WTC11 (cell line): ENCODE data around the gene NMUR1. TPM values are rescaled to one million over a fixed set of nuclear protein-coding genes. Genes with fewer than 3 reads are reported as not detected.

Experiments used
- ATAC-seq: fragments of 200-7000 bp; cut with Tn5 transposase; 2 replicates; pipeline ENCODE4 v1.10.0; 2021; ENCODE audit warnings: mild to moderate bottlenecking, moderate library complexity
- CTCF ChIA-PET: fragments of 300-600 bp; sonication (Branson Sonifier 250); formaldehyde crosslinking; loops from one replicate; lab custom pipeline; 2021; ENCODE audit warnings: antibody characterized with exemption; lab: Charles Lee
- POLR2A ChIA-PET: fragments of 350-600 bp; sonication (Branson Sonifier 250); formaldehyde crosslinking; loops from one replicate; lab custom pipeline; 2021; ENCODE audit warnings: antibody characterized with exemption; lab: Charles Lee
- DNase-seq: peaks from one replicate; pipeline ENCODE4 v3.0.0; 2021; ENCODE audit warnings: low spot score
- H3K27ac Mint-ChIP-seq: 2 replicates; pipeline ENCODE4 v1.8.0; 2021; ENCODE audit warnings: mixed read lengths
- H3K27me3 Mint-ChIP-seq: 2 replicates; pipeline ENCODE4 v1.8.0; 2021; ENCODE audit warnings: low read depth, mild to moderate bottlenecking, moderate library complexity, mixed read lengths
- H3K36me3 Mint-ChIP-seq: 2 replicates; pipeline ENCODE4 v1.8.0; 2021; ENCODE audit warnings: mixed read lengths
- H3K4me1 Mint-ChIP-seq: 2 replicates; pipeline ENCODE4 v1.8.0; 2022; ENCODE audit warnings: mixed read lengths
- H3K4me3 Mint-ChIP-seq: 2 replicates; pipeline ENCODE4 v1.8.0; 2021; ENCODE audit warnings: mild to moderate bottlenecking, moderate library complexity, mixed read lengths
- H3K9me3 Mint-ChIP-seq: 2 replicates; pipeline ENCODE4 v1.8.0; 2021; ENCODE audit warnings: mixed read lengths
- FOXP1 ChIP-seq: sonication (generic); formaldehyde crosslinking; IDR thresholded peaks from 2 replicates; pipeline ENCODE4 v1.8.0; 2022; ENCODE audit warnings: missing genetic modification reagents, mild to moderate bottlenecking, moderate library complexity, borderline replicate concordance
- ZBTB21 ChIP-seq: sonication (generic); formaldehyde crosslinking; IDR thresholded peaks from 2 replicates; pipeline ENCODE4 v1.8.1; 2023; ENCODE audit warnings: mild to moderate bottlenecking, missing genetic modification reagents, borderline replicate concordance
- ZNF138 ChIP-seq: sonication (generic); formaldehyde crosslinking; conservative IDR thresholded peaks from 2 replicates; pipeline ENCODE4 v1.8.1; 2022; ENCODE audit warnings: mild to moderate bottlenecking, moderate library complexity, missing genetic modification reagents
- ZNF232 ChIP-seq: sonication (generic); formaldehyde crosslinking; IDR thresholded peaks from 2 replicates; pipeline ENCODE4 v1.8.0; 2022; ENCODE audit warnings: mild to moderate bottlenecking, missing genetic modification reagents
- ZNF671 ChIP-seq: fragments of 250-450 bp; sonication (Bioruptor Pico); IDR thresholded peaks from 2 replicates; pipeline ENCODE4 v1.8.0; 2021; ENCODE audit warnings: mild to moderate bottlenecking
- total RNA-seq: library from RNA; stranded (reverse); gene quantifications from 3 replicates; pipeline ENCODE4 v1.2.3, GENCODE V29; 2021
- TF ChIP-seq, protein P1 (sequence below): sonication (generic); formaldehyde crosslinking; IDR thresholded peaks from 2 replicates; pipeline ENCODE4 v1.8.0; 2022; ENCODE audit warnings: mild to moderate bottlenecking, missing genetic modification reagents
- TF ChIP-seq, protein P2 (sequence below): fragments of 250-450 bp; sonication (Bioruptor Pico); conservative IDR thresholded peaks from 2 replicates; pipeline ENCODE4 v1.9.0; 2021; ENCODE audit warnings: mild to moderate bottlenecking
- TF ChIP-seq, protein P3 (sequence below): sonication (generic); formaldehyde crosslinking; IDR thresholded peaks from 2 replicates; pipeline ENCODE4 v1.8.1; 2023; ENCODE audit warnings: mild to moderate bottlenecking, missing genetic modification reagents, moderate library complexity
- TF ChIP-seq, protein P4 (sequence below): sonication (generic); formaldehyde crosslinking; IDR thresholded peaks from 2 replicates; pipeline ENCODE4 v1.8.1; 2022; ENCODE audit warnings: mild to moderate bottlenecking, moderate library complexity, missing genetic modification reagents
- TF ChIP-seq, protein P5 (sequence below): fragments of 250-450 bp; sonication (Bioruptor Pico); IDR thresholded peaks from 2 replicates; pipeline ENCODE4 v1.9.0; 2021; ENCODE audit warnings: mild to moderate bottlenecking
- TF ChIP-seq, protein P6 (sequence below): sonication (generic); formaldehyde crosslinking; IDR thresholded peaks from 2 replicates; pipeline ENCODE4 v1.8.0; 2023; ENCODE audit warnings: mild to moderate bottlenecking, missing genetic modification reagents

NMUR1 gene
- total RNA-seq, 1 experiment from 2014 or later: 0.42 TPM

DNA sequence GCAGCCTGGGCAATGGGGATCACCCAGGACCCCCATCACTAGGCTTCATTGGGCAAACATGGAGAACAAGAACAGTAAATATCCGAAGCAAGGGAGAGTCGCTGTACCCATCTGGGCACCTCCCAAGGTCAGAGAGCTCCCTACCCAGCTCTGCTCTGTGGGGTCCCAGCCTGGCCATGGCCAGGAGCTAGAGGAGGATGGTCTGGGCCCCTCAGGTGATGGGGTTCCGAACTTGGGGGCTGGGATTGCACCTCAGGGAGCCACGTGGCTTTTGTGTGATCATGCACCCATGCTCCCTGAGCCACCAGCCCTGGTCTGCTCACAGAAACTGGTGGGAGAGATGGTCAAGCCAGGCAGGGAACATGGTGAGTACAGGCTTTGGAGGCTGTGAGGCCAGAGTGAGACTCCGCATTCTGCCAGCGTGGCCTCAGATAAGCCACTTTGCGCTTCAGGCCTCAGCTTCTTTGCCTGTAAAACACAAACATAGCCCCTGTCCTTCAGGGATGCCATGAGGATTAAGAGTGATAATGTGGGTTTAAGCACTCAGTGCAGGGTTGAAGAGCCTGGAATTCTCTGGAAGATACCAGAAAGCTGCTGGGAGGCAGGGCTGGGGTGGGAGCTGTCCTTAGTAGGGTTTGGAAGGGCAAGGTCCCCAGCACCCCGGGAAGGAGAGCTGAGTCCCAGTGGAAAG lies 3.0 kb upstream of the NMUR1 start:
- POLR2A ChIA-PET: interaction anchor here (0.6 to 0.8 kb wide), 2 partner anchors 41 to 181 kb away, joined by 3 read pairs; no protein-coding TSS in a partner anchor

DNA sequence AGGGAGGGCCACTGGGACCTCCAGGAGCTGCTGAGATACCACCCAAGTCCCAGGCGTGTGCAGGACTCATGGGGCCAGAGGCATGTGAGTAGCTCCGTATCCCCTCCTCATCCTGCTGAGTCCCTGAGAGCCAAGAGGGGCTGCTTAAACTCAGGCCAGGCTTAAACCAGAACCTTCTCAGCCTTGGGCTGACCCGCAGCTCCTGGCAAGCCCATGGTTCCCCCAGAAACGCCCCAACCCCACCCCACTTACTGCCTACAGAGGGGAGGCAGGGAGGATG lies 2.5 kb upstream of the NMUR1 start:
- Mint-ChIP-seq H3K9me3 (no peaks in the 10 kb centered on the region), H3K27me3 (peaks cover 32% of the 10 kb centered on the region), H3K4me3 (no peak overlapping the region), H3K27ac (no peak overlapping the region), H3K4me1 (peaks cover 10% of the 10 kb centered on the region; the same call in 1 of the 2 replicates), H3K36me3 (no peaks in the 10 kb centered on the region)
- TF ChIP-seq, protein P1, sequence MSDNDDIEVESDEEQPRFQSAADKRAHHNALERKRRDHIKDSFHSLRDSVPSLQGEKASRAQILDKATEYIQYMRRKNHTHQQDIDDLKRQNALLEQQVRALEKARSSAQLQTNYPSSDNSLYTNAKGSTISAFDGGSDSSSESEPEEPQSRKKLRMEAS (CRISPR knock-in tag): no peak
- TF ChIP-seq, protein P2, sequence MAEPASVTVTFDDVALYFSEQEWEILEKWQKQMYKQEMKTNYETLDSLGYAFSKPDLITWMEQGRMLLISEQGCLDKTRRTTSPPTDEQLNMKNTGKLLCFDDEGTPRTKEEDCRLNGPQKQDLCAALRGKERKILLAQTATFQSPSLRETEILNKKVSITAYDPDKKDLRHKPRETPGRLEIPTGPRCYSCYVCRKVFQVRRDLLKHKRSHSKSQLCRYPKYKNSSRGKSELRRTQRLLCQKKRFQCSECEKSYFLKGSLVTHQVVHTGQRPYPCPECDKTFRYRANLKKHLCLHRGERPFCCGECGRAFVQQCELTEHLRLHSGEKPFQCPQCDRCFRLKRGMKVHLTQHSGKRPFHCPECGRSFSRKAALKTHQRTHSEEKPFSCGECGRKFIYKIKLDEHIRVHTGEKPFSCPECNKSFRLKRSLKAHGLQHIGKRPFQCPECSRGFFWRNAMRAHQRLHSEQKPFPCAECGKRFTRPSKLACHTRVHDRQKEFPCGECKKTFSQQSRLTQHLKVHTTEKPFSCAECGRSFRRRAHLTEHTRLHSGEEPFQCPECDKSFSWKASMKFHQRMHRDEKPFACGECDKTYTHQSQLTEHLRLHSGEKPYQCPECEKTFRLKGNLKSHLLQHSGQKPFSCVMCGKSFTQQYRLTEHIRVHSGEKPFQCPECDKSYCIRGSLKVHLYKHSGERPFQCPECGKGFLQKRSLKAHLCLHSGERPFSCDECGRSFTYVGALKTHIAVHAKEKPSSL (CRISPR knock-in tag): no peak
- TF ChIP-seq, protein P3, sequence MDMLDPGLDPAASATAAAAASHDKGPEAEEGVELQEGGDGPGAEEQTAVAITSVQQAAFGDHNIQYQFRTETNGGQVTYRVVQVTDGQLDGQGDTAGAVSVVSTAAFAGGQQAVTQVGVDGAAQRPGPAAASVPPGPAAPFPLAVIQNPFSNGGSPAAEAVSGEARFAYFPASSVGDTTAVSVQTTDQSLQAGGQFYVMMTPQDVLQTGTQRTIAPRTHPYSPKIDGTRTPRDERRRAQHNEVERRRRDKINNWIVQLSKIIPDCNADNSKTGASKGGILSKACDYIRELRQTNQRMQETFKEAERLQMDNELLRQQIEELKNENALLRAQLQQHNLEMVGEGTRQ (CRISPR knock-in tag): no peak
- TF ChIP-seq ZNF138 (CRISPR knock-in tag): no peak
- 0 out of 2 replicates have a peak, but pooled peaks have one; percentile 48 for TF ChIP-seq FOXP1 (CRISPR knock-in tag)
- TF ChIP-seq, protein P4, sequence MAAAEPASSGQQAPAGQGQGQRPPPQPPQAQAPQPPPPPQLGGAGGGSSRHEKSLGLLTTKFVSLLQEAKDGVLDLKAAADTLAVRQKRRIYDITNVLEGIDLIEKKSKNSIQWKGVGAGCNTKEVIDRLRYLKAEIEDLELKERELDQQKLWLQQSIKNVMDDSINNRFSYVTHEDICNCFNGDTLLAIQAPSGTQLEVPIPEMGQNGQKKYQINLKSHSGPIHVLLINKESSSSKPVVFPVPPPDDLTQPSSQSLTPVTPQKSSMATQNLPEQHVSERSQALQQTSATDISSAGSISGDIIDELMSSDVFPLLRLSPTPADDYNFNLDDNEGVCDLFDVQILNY (CRISPR knock-in tag): no peak
- TF ChIP-seq, protein P5, sequence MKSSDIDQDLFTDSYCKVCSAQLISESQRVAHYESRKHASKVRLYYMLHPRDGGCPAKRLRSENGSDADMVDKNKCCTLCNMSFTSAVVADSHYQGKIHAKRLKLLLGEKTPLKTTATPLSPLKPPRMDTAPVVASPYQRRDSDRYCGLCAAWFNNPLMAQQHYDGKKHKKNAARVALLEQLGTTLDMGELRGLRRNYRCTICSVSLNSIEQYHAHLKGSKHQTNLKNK (CRISPR knock-in tag): no peak
- TF ChIP-seq, protein P6, sequence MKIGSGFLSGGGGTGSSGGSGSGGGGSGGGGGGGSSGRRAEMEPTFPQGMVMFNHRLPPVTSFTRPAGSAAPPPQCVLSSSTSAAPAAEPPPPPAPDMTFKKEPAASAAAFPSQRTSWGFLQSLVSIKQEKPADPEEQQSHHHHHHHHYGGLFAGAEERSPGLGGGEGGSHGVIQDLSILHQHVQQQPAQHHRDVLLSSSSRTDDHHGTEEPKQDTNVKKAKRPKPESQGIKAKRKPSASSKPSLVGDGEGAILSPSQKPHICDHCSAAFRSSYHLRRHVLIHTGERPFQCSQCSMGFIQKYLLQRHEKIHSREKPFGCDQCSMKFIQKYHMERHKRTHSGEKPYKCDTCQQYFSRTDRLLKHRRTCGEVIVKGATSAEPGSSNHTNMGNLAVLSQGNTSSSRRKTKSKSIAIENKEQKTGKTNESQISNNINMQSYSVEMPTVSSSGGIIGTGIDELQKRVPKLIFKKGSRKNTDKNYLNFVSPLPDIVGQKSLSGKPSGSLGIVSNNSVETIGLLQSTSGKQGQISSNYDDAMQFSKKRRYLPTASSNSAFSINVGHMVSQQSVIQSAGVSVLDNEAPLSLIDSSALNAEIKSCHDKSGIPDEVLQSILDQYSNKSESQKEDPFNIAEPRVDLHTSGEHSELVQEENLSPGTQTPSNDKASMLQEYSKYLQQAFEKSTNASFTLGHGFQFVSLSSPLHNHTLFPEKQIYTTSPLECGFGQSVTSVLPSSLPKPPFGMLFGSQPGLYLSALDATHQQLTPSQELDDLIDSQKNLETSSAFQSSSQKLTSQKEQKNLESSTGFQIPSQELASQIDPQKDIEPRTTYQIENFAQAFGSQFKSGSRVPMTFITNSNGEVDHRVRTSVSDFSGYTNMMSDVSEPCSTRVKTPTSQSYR: no peak
- ChIA-PET CTCF (interaction anchor here (1.3 to 2.9 kb wide), 6 partner anchors 9 to 143 kb away, joined by 4 to 36 read pairs (median 8); no protein-coding TSS in a partner anchor), POLR2A (interaction anchor here (0.6 to 0.8 kb wide), 2 partner anchors 42 to 182 kb away, joined by 3 read pairs; no protein-coding TSS in a partner anchor)
- ATAC-seq (no peak), DNase-seq (no peak)

More for the DNA sequence above, 3.0 kb upstream of the NMUR1 start:
- Mint-ChIP-seq H3K4me1 (peaks cover 10% of the 10 kb centered on the region; the same call in 1 of the 2 replicates), H3K27me3 (peaks cover 28% of the 10 kb centered on the region), H3K9me3 (no peaks in the 10 kb centered on the region), H3K36me3 (no peaks in the 10 kb centered on the region), H3K27ac (no peak overlapping the region), H3K4me3 (no peak overlapping the region)
- ATAC-seq (no peak), DNase-seq (no peak)
- CTCF ChIA-PET: interaction anchor here (1.3 to 2.9 kb wide), 5 partner anchors 8 to 142 kb away, joined by 4 to 36 read pairs (median 6); no protein-coding TSS in a partner anchor
- TF ChIP-seq ZNF232 (CRISPR knock-in tag): no peak
- TF ChIP-seq ZBTB21: no peak
- TF ChIP-seq ZNF671 (CRISPR knock-in tag): no peak
